HepG2 (cell line): ENCODE measurements around the gene BCAS4. TPM values are rescaled to one million over a fixed set of nuclear protein-coding genes. Genes with fewer than 3 reads are reported as not detected.
A peak's percentile ranks its signal among the peaks of the same experiment; 100 is the strongest.

Experiments used
- DMAP1 ChIP-seq: IDR thresholded peaks from 2 replicates; pipeline ENCODE4 v1.6.1; 2016
- HNF1B ChIP-seq: sonication (generic); formaldehyde crosslinking; IDR thresholded peaks from 2 replicates; pipeline ENCODE4 v1.5.1; 2020; ENCODE audit warnings: mild to moderate bottlenecking, moderate library complexity, missing genetic modification reagents
- KLF13 ChIP-seq: sonication (generic); formaldehyde crosslinking; IDR thresholded peaks from 2 replicates; pipeline ENCODE4 v1.4.0; 2020; ENCODE audit warnings: mild to moderate bottlenecking, missing genetic modification reagents
- PHF21A ChIP-seq: sonication (generic); formaldehyde crosslinking; IDR thresholded peaks from 2 replicates; pipeline ENCODE4 v1.5.0; 2020; ENCODE audit warnings: mild to moderate bottlenecking, missing genetic modification reagents
- POGZ ChIP-seq: sonication (generic); formaldehyde crosslinking; IDR thresholded peaks from 2 replicates; pipeline ENCODE4 v1.4.0; 2020; ENCODE audit warnings: mild to moderate bottlenecking, missing genetic modification reagents
- SMC3 ChIP-seq: IDR thresholded peaks from 2 replicates; pipeline ENCODE4 v1.6.1; 2011; ENCODE audit warnings: low read length, improper control_type of control experiment
- SRSF9 ChIP-seq: fragments of 200-400 bp; formaldehyde crosslinking; IDR thresholded peaks from 2 replicates; pipeline ENCODE4 v1.6.1; 2018; ENCODE audit warnings: borderline replicate concordance, mild to moderate bottlenecking, low read depth, low read length; ENCODE audit not compliant: insufficient read depth, poor library complexity, severe bottlenecking
- TERF1 ChIP-seq: sonication (generic); formaldehyde crosslinking; IDR thresholded peaks from 2 replicates; pipeline ENCODE4 v1.8.0; 2022; ENCODE audit warnings: mild to moderate bottlenecking, missing genetic modification reagents, moderate library complexity
- TMF1 ChIP-seq: sonication (generic); formaldehyde crosslinking; IDR thresholded peaks from 2 replicates; pipeline ENCODE4 v1.8.1; 2022; ENCODE audit warnings: low read depth, missing genetic modification reagents
- ZBTB34 ChIP-seq: sonication (generic); formaldehyde crosslinking; IDR thresholded peaks from 2 replicates; pipeline ENCODE4 v1.8.0; 2022; ENCODE audit warnings: mild to moderate bottlenecking, missing genetic modification reagents
- ZNF160 ChIP-seq: sonication (generic); formaldehyde crosslinking; IDR thresholded peaks from 2 replicates; pipeline ENCODE4 v1.8.0; 2022; ENCODE audit warnings: mild to moderate bottlenecking, inconsistent platforms, missing genetic modification reagents
- ZNF513 ChIP-seq: sonication (generic); formaldehyde crosslinking; conservative IDR thresholded peaks from 2 replicates; pipeline ENCODE4 v1.5.0; 2020; ENCODE audit warnings: missing genetic modification reagents
- ZNF629 ChIP-seq: sonication (generic); formaldehyde crosslinking; conservative IDR thresholded peaks from 2 replicates; pipeline ENCODE4 v1.5.0; 2020; ENCODE audit warnings: missing genetic modification reagents
- ZNF710 ChIP-seq: sonication (generic); formaldehyde crosslinking; IDR thresholded peaks from 2 replicates; pipeline ENCODE4 v1.5.0; 2020; ENCODE audit warnings: mild to moderate bottlenecking, missing genetic modification reagents, borderline replicate concordance
- polyA plus RNA-seq, 8 experiments: library from polyadenylated mRNA; depleted of rRNA in 3 of 8; stranded (reverse) in 7 of 8; unstranded in 1 of 8; fragments of >200 nt; fragmentation: Illumina TruSeq in 4 of 8; extraction: Trizol in 4 of 8; gene quantifications; 2 replicates each; pipeline versions ENCODE4 v1.2.1 to v1.2.3, GENCODE V29; 2011 to 2016; ENCODE audit warnings: low read depth in 4 of 8, missing spikeins in 1 of 8, mixed read lengths in 1 of 8; ENCODE audit not compliant: insufficient read depth in 1 of 8
- total RNA-seq, 5 experiments: library from RNA; depleted of rRNA; stranded (reverse); fragments of >200 nt; fragmentation: Illumina TruSeq; extraction: Trizol; gene quantifications; 2 replicates each; pipeline ENCODE4 v1.2.3, GENCODE V29; 2016; ENCODE audit warnings: low read depth in 1 of 5

The BCAS4 gene
- total and polyA plus RNA-seq, 2 of the 13 experiments (the other 11 are each of a cell fraction or from before 2014, with no cell fraction given) = 7.2 to 8.0 TPM

GRCh38 chr20:50746138-50746940, 48.5 kb upstream of the BCAS4 start (continued):
- TF ChIP-seq ZNF710 (CRISPR knock-in tag) (peak; percentile 85; the same call in 1 of the 2 replicates), SRSF9 (no peak), ZBTB34 (CRISPR knock-in tag) (no peak), PHF21A (CRISPR knock-in tag) (peak; percentile 93), ZNF513 (no peak), ZNF629 (CRISPR knock-in tag) (peak; percentile 34; the same call in 1 of the 2 replicates), POGZ (CRISPR knock-in tag) (peak; percentile 63; the same call in 1 of the 2 replicates), TMF1 (CRISPR knock-in tag) (no peak), KLF13 (CRISPR knock-in tag) (no peak), SMC3 (no peak), TERF1 (CRISPR knock-in tag) (no peak), ZNF160 (CRISPR knock-in tag) (no peak), DMAP1 (CRISPR knock-in tag) (peak; percentile 58; the same call in 1 of the 2 replicates), HNF1B (CRISPR knock-in tag) (peak; percentile 85)
